Stimulated activated naive CD8-positive, alpha-beta T cell treated with anti-CD3 and anti-CD28 coated beads, Interleukin-15, amount 100 ng/mL, for 72 hours (primary cell): ENCODE measurements around the gene CFAP77.

Experiments used
- ATAC-seq: fragments of 150-1000 bp; cut with Tn5 transposase; 2 replicates; pipeline ENCODE4 v1.10.0; 2021; ENCODE audit warnings: mild to moderate bottlenecking, moderate library complexity
- DNase-seq, 2 donors: peaks; one replicate each; pipeline ENCODE4 v3.0.0; 2021 to 2022
- H3K27ac Mint-ChIP-seq, 2 donors: one replicate each; pipeline ENCODE4 v1.8.0; 2022; ENCODE audit warnings: mild to moderate bottlenecking in 2 of 2, mixed read lengths in 2 of 2, moderate library complexity in 2 of 2
- H3K27me3 Mint-ChIP-seq: one replicate; pipeline ENCODE4 v1.8.0; 2022; ENCODE audit warnings: mixed read lengths
- H3K4me1 Mint-ChIP-seq: one replicate; pipeline ENCODE4 v1.8.0; 2022; ENCODE audit warnings: mild to moderate bottlenecking, mixed read lengths
- H3K4me3 Mint-ChIP-seq, 2 donors: one replicate each; pipeline ENCODE4 v1.8.0; 2022; ENCODE audit warnings: mild to moderate bottlenecking in 2 of 2, mixed read lengths in 2 of 2, moderate library complexity in 1 of 2
- H3K9me3 Mint-ChIP-seq, 2 donors: one replicate each; pipeline ENCODE4 v1.8.0; 2022; ENCODE audit warnings: mixed read lengths in 2 of 2

The CFAP77 gene

DNA sequence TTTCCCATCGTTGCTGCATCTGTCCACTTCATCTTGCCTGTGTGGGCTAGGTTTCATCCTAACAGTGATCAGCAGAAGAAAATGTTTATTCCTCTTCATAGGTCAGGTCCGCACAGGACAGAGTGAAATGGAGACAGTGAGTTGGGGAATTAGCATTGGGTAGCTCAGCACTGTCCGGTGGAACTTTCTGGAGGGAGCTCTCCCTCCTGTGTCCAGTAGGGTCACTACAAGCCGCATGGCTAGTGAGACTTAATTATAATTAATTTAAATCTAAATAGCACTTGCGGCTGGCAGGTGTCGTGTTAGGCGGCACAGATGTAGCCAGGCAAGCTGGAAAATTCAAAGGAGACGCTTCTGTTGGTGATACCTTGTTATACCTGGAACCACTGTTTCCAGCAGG is 48.4 kb downstream of the CFAP77 start:
- no peak for DNase-seq
- Mint-ChIP-seq H3K27ac (no peak overlapping the region), H3K4me1 (no peaks in the 10 kb centered on the region), H3K27me3 (peaks cover 52% of the 10 kb centered on the region), H3K4me3 (no peak overlapping the region), H3K9me3 (no peaks in the 10 kb centered on the region)
- ATAC-seq: no peak

DNA sequence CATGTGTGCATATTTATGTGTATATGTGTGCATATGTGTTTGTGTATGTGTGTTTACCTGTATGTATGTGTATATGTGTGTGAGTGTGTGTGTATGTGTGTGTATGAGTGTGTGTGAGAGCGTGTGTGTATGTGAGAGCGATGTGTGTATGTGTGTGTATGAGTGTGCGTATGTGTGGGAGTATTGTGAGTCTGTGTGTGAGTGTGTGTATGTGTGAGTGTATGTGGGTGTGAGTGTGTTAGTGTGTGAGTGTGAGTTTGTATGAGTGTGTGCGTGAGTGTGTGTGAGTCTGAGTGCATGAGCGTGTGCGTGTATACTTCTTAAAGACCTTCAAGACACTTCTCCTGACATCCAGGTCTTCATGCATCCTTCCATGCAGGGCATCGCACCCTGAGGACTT is 49.6 kb downstream of the CFAP77 start:
- Mint-ChIP-seq H3K4me1 (no peaks in the 10 kb centered on the region), H3K9me3 (no peaks in the 10 kb centered on the region), H3K4me3 (no peak overlapping the region), H3K27me3 (peaks cover 47% of the 10 kb centered on the region), H3K27ac (no peak overlapping the region)
- DNase-seq (no peak), ATAC-seq (no peak)

DNA sequence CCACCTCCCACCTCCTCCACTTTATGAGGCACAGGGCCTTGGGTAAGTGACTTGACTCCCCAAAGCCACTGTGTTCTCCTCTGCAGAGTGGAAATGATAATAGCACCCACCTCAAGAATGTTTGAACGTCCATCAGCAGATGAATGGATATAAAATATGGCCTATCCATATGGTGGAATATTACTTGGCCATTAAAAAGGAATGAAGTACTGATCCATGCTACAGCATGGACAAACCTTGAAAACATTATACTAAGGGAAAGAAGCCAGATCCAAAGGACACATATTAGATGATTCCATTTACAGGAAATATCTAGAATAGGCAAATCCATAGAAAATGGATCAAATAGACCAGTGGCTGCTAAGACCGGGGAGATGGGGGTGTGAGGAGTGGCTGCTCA is 50.2 kb downstream of the CFAP77 start:
- H3K27ac Mint-ChIP-seq: no peak overlapping the region
- DNase-seq (no peak), ATAC-seq (no peak)
- peaks cover 49% of the 10 kb centered on the region for H3K27me3 Mint-ChIP-seq
- no peaks in the 10 kb centered on the region for H3K9me3 Mint-ChIP-seq
- H3K4me3 Mint-ChIP-seq: no peak overlapping the region
- H3K4me1 Mint-ChIP-seq: no peaks in the 10 kb centered on the region

DNA sequence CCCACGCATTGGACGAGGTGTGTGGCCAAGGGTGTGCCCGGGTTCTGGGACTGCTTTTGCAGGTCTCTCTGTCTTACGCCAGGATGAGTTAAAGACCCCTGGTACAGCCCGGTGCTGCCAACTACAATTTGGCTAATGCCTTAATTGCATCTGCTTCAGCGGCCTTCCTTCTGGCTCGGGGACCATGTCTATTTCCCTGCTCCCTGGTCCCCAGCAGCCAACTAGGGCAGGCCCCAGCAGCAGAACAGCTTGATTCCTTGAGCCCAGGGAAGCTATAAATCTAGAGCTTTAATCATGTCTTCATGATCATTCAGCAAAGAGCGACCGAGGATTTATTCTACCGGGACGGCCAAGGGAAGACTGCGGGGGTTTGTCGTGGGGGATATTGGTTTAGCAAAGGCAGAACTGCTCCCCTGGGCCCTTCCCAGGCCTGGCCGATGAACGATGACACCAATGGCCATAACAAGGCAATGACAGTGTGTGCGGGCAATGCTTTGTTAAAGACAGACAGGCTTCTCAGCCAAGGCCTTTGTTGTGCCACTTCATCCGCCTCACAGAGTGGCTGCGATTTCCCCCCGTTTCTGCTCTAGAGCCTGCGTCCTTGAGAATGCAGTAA is 51.4 kb downstream of the CFAP77 start:
- no peaks in the 10 kb centered on the region for H3K9me3 Mint-ChIP-seq
- H3K4me3 Mint-ChIP-seq: no peak overlapping the region
- peaks cover 51% of the 10 kb centered on the region for H3K27me3 Mint-ChIP-seq
- no peaks in the 10 kb centered on the region for H3K4me1 Mint-ChIP-seq
- ATAC-seq: no peak
- DNase-seq: no peak
- no peak overlapping the region for H3K27ac Mint-ChIP-seq

DNA sequence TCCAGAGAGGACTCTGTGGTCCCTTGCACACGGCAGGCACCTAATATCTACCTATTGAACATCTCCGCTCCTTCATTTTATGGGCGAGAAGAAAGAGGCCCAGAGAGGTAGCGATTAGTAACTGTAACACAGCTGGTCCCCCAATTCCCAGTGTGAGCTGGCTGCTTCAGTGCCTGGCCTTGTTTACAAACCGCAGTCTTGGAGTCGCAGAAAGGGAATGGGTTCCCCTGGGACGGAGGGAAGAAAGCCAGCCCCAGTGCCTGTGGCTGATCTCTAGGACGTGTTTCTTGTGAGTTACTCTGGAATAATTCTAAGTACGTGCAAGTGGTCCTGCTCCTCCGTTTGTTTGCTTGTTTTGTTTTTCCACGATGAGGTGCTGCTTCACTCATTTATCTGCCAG is 52.0 kb downstream of the CFAP77 start:
- DNase-seq (no peak), ATAC-seq (no peak)
- no peak overlapping the region for H3K4me3 Mint-ChIP-seq
- no peaks in the 10 kb centered on the region for H3K4me1 Mint-ChIP-seq
- H3K27ac Mint-ChIP-seq: no peak overlapping the region
- H3K9me3 Mint-ChIP-seq: no peaks in the 10 kb centered on the region
- H3K27me3 Mint-ChIP-seq: peaks cover 50% of the 10 kb centered on the region

DNA sequence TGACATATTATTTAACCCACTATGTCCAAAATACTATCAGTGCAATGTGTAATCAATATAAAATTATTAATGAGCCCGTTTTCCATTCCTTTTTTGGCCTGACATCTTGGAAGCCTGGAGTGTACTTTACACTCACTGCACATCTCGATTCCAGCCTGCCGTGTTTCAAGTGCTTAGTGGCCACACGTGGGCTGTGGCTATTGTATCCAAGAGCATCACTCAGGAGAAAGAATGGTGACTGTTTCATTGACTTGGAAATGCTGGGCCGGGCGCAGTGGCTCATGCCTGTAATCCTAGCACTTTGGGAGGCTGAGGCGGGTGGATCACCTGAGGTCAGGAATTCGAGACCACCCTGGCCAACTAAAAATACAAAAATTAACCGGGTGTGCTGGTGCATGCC is 54.5 kb downstream of the CFAP77 start:
- DNase-seq: no peak
- ATAC-seq: no peak
- no peaks in the 10 kb centered on the region for H3K9me3 Mint-ChIP-seq
- peaks cover 50% of the 10 kb centered on the region for H3K27me3 Mint-ChIP-seq
- peak overlapping the region in 1 of 2 donors; percentile 27 for H3K27ac Mint-ChIP-seq
- H3K4me3 Mint-ChIP-seq: no peak overlapping the region
- H3K4me1 Mint-ChIP-seq: no peaks in the 10 kb centered on the region

DNA sequence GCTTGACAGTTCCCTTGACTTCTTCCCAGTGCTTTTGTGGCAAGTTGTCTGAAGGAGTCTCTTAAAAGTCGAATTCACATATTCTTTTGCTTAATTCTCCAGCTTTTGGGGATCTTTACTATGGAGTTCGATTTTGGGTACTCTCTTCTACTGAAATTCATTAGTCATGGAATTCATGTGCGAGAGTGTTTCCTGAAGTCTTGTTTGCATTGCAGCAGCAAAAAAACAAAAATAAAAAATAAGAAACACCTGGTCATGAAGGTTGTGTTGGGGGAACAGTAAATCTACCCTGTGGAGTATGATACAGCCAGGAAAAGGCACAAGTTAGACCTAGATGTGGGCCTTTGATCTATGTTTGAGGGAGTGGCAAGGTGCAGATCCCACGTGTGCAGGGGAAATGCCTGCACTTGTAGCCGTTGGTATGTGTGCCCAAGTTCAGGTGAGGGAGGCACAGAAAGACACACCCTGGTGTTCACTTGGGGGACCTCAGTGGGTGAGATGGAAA is 55.2 kb downstream of the CFAP77 start:
- ATAC-seq (no peak), DNase-seq (no peak)
- H3K27me3 Mint-ChIP-seq: peaks cover 50% of the 10 kb centered on the region
- H3K4me3 Mint-ChIP-seq: no peak overlapping the region
- H3K9me3 Mint-ChIP-seq: no peaks in the 10 kb centered on the region
- no peak overlapping the region for H3K27ac Mint-ChIP-seq
- H3K4me1 Mint-ChIP-seq: no peaks in the 10 kb centered on the region

DNA sequence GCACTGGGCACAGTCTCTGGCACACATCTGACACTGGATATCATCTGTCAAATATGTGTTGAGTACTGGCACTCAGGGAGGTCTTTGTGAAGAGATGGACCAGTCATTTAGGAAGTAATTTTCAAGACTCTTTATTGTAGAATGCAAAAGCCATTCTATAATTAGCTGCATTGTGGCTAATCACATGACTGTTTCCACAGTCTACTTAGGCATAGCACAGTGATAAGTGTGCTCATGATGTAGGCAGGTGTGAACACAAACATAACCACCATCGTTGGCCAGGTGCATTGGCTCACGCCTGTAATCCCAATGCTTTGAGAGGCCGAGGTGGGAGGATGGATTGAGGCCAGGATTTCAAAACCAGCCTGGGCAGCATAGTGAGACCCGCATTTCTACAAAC is 62.2 kb downstream of the CFAP77 start:
- DNase-seq: no peak
- Mint-ChIP-seq H3K27me3 (peaks cover 65% of the 10 kb centered on the region), H3K4me1 (no peaks in the 10 kb centered on the region), H3K9me3 (no peaks in the 10 kb centered on the region), H3K27ac (no peak overlapping the region), H3K4me3 (no peak overlapping the region)
- no peak for ATAC-seq

DNA sequence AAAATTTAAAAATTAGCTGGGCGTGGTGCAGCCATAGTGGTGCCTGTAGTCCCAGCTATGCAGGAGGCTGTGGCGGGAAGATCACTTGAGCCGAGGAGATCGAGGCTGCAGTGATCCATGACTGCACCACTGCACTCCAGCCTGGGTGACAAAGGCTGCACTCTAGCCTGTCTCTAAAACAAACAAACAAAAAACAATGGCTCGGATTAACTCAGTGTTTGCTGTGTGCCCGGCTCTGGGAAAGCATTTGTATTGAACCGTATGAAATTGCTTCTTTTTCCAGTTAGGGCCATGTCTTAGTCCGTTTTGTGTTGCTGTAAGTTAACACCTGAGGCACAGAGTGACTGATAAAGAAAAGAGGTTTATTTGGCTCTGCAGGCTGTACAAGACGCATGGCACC is 62.6 kb downstream of the CFAP77 start:
- Mint-ChIP-seq H3K4me3 (no peak overlapping the region), H3K9me3 (no peaks in the 10 kb centered on the region), H3K4me1 (no peaks in the 10 kb centered on the region), H3K27me3 (peaks cover 65% of the 10 kb centered on the region), H3K27ac (no peak overlapping the region)
- no peak for ATAC-seq
- DNase-seq: no peak

DNA sequence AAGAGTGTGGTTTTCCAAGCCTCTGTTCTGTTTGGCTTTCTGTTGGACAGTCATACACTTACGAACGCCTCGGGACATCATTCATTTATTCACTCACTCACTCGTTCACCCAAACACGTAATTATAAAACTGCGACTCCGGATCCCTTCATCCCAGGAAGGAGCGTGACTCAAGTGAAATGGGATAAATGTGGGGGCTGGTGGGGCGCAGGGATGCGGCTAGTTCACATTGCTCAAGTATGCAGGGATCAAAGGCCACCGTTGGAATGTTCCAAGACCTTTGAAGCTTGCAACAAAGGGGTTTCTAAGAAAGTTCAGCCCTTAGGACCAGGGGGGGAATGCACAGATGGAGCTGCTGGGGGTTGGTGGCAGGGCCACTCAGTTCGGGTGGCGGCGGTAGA is 64.2 kb downstream of the CFAP77 start:
- no peak overlapping the region for H3K4me3 Mint-ChIP-seq
- no peak for ATAC-seq
- peaks cover 69% of the 10 kb centered on the region for H3K27me3 Mint-ChIP-seq
- no peaks in the 10 kb centered on the region for H3K4me1 Mint-ChIP-seq
- no peak overlapping the region for H3K27ac Mint-ChIP-seq
- no peak for DNase-seq
- no peaks in the 10 kb centered on the region for H3K9me3 Mint-ChIP-seq

DNA sequence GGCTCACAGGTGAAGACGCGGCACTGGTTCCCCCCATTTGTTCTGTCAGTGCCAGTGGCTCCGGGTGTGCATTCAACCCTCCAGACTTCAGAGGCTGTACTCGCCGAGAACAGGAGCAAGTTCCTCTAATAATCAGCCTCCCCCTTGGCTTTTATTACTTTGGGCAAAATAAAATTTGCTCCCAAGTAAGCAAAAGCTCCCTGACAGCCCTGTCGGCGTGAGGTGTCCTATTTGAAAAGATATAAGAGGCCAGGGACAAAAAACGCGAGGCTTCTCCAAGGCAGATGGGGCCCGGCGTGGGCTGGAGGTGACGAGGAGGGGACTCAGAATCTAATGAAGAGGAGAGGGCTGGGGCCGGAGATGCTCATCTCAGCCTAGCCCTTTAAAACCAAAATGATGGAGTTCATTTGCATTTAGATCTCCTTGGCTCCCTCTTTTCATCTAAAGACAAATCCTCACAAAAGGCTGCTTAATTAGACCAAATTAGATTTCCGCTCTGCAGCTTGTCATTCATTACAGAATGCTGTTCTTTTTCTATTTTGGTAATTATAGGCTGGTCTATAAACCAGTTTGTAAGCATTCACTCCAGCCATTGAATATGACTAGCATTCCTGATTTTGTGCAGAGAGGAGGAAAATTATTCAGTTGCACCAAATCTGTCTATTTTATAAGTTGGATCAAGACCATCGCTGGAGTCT is 68.5 kb downstream of the CFAP77 start:
- no peak for DNase-seq
- no peaks in the 10 kb centered on the region for H3K9me3 Mint-ChIP-seq
- H3K27ac Mint-ChIP-seq: no peak overlapping the region

DNA sequence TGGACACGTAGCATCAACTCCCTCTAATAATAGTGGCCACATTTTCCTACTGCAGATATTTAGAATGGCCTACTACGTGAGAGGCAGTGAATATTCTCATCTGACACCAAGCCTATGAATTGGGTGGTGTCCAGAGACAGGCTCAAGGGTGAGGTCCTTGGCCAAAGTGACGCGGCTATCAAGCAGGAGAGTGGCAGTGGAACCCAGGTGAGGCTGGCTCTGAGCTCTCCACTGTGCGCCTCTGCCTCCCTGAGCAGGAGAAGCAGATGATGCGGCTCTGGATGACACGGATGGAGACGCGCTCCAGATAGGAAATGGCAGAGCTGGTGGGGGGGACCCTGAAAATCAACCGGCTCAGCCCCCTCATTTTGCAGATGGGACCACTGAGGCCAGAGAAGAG is 69.7 kb downstream of the CFAP77 start:
- DNase-seq (no peak), ATAC-seq (no peak)
- Mint-ChIP-seq H3K9me3 (no peaks in the 10 kb centered on the region), H3K4me1 (peaks cover 8% of the 10 kb centered on the region), H3K27ac (no peak overlapping the region), H3K27me3 (peaks cover 100% of the 10 kb centered on the region), H3K4me3 (no peak overlapping the region)

More for the DNA sequence above, 68.5 kb downstream of the CFAP77 start:
- Mint-ChIP-seq H3K27me3 (peaks cover 99% of the 10 kb centered on the region), H3K4me3 (no peak overlapping the region), H3K4me1 (peaks cover 8% of the 10 kb centered on the region)
- no peak for ATAC-seq

DNA sequence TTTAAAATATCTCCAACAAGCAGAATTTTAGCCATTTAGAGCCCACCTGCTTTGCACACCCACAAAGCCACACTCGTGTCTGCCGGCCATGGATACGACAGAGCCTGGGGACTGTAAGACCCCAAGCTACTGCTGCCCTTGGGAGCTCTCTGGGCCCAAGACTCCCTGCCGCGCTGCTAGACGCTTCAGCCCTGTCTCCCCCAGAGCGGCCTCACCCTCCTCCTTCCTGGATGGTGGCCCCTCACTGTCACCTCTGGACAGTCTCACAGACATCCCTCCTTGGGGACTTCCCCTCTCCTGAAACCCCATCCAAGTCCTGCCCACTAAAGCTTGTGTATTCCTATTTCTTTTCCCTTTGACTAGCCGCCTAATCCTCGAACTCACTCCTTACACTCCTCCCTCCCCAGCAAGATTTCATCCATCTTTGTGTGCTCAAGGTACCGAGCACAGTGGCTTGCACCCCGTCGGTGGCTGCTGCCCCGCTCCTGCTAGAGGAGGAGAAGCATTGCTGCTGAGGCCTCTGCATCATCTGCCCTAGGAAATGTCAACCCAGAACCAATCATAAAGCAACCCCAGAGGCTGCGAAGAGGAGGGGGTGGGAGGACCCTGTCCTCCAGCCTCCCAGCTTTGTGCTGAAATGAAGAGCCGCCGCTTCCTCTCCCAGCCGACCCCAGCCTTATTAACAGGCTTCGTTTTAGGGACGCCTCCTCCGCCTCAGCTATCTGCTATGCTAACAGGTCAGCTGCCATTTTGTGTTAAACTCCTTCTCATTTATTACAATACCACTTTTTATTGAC is 71.2 kb downstream of the CFAP77 start:
- Mint-ChIP-seq H3K27ac (no peak overlapping the region), H3K27me3 (peaks cover 97% of the 10 kb centered on the region)

DNA sequence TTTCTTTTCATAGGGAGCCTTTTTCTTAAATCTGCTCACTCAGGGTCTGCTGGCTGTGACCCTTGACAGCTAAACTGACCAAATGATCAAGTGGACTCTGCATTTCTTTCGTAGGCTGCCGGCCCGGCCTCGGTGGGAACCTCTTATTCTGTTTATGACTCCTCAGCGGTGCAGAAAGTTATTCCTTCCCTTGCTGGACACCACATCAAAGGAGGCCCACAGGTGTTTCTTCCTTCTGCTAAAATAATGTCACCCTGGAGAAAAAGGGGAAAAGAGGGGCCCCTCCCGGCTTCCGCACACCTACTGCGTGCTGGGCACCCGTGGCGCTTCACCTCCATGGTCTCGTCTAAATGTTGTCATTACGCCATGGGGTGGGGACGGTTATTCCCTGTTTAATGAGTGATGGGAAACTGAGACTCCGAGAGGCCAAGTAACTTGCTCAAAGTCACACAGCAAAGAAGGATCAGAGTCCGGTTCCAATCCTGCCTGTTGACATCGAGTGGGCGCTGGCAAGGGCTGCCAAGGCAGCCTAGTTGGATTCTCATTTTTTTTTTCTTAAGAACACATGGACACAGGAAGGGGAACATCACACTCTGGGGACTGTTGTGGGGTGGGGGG is 72.3 kb downstream of the CFAP77 start:
- Mint-ChIP-seq H3K27me3 (peaks cover 93% of the 10 kb centered on the region), H3K4me3 (no peak overlapping the region), H3K9me3 (no peaks in the 10 kb centered on the region), H3K4me1 (peaks cover 19% of the 10 kb centered on the region), H3K27ac (no peak overlapping the region)
- ATAC-seq (no peak), DNase-seq (no peak)

More for the DNA sequence above, 71.2 kb downstream of the CFAP77 start:
- Mint-ChIP-seq H3K4me1 (peaks cover 9% of the 10 kb centered on the region), H3K4me3 (no peak overlapping the region), H3K9me3 (no peaks in the 10 kb centered on the region)
- DNase-seq (no peak), ATAC-seq (no peak)

DNA sequence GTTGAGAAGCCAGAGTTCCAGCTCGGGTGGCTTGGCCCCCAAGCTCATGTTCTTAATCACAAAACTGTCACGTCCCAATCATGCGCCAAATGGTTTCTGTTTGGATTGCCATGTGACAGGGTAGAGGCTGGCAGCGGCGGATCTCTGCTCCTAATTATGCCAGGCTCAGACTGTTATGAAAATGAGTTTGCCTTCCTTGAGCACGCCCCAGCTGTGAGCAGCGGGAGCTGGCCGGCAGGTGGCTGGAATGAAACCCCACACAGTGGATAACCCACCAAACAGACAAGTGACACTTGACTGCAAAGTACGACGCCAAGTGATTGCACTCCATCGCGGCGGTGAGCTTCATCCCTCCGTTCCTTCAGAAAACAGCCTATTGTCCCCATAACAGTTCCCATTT is 75.4 kb downstream of the CFAP77 start:
- H3K27ac Mint-ChIP-seq: peak overlapping the region in 1 of 2 donors; percentile 14
- DNase-seq (no peak), ATAC-seq (no peak)
- peaks cover 88% of the 10 kb centered on the region for H3K27me3 Mint-ChIP-seq
- no peaks in the 10 kb centered on the region for H3K9me3 Mint-ChIP-seq
- H3K4me3 Mint-ChIP-seq: no peak overlapping the region
- H3K4me1 Mint-ChIP-seq: peaks cover 41% of the 10 kb centered on the region
